Trophoblast cell (in vitro differentiated cells and primary cell): Measurements from ENCODE around the gene ZNF440.

Experiments used
- DNase-seq, 2 donors: peaks; one replicate each; pipeline ENCODE4 v3.0.0-alpha.2; 2016
- H2AFZ ChIP-seq: 2 replicates; pipeline ENCODE4 v1.6.1; 2013; ENCODE audit warnings: low read length, moderate library complexity, mild to moderate bottlenecking; ENCODE audit not compliant: insufficient read depth, poor library complexity
- H2AK5ac ChIP-seq: 2 replicates; pipeline ENCODE4 v1.6.1; 2013; ENCODE audit warnings: mild to moderate bottlenecking, low read length
- H2BK120ac ChIP-seq: 2 replicates; pipeline ENCODE4 v1.6.1; 2013; ENCODE audit warnings: low read length, mild to moderate bottlenecking, moderate library complexity; ENCODE audit not compliant: insufficient read depth, poor library complexity
- H2BK12ac ChIP-seq: 2 replicates; pipeline ENCODE4 v1.6.1; 2013; ENCODE audit warnings: mild to moderate bottlenecking, low read length, moderate library complexity
- H2BK5ac ChIP-seq: 2 replicates; pipeline ENCODE4 v1.6.1; 2013; ENCODE audit warnings: low read length, low read depth, moderate library complexity, mild to moderate bottlenecking; ENCODE audit not compliant: poor library complexity
- H3K14ac ChIP-seq: 2 replicates; pipeline ENCODE4 v1.6.1; 2013; ENCODE audit warnings: mild to moderate bottlenecking, low read length
- H3K18ac ChIP-seq: 2 replicates; pipeline ENCODE4 v1.6.1; 2013; ENCODE audit warnings: mild to moderate bottlenecking, low read length
- H3K23ac ChIP-seq: 2 replicates; pipeline ENCODE4 v1.6.1; 2013; ENCODE audit warnings: low read length
- H3K27ac ChIP-seq: 2 replicates; pipeline ENCODE4 v1.5.1; 2013; ENCODE audit warnings: low read depth, mild to moderate bottlenecking, inconsistent platforms, low read length, moderate library complexity
- H3K27me3 ChIP-seq: 2 replicates; pipeline ENCODE4 v1.6.1; 2013; ENCODE audit warnings: inconsistent platforms, mild to moderate bottlenecking, low read length, moderate library complexity; ENCODE audit not compliant: insufficient read depth
- H3K36me3 ChIP-seq, 2 experiments: 1 replicate in 1 of 2; 2 replicates in 1 of 2; pipeline ENCODE4 v1.6.1; 2013; ENCODE audit warnings: low read length in 2 of 2, mild to moderate bottlenecking in 2 of 2, moderate library complexity in 1 of 2; ENCODE audit not compliant: insufficient read depth in 2 of 2, control insufficient read depth in 1 of 2
- H3K4ac ChIP-seq: 2 replicates; pipeline ENCODE4 v1.6.1; 2013; ENCODE audit warnings: low read depth, mild to moderate bottlenecking, low read length, moderate library complexity
- H3K4me1 ChIP-seq, 2 experiments: 1 replicate in 1 of 2; 2 replicates in 1 of 2; pipeline ENCODE4 v1.6.1; 2013; ENCODE audit warnings: low read length in 2 of 2, mild to moderate bottlenecking in 2 of 2, moderate library complexity in 1 of 2; ENCODE audit not compliant: insufficient read depth in 2 of 2, control insufficient read depth in 1 of 2
- H3K4me2 ChIP-seq: 2 replicates; pipeline ENCODE4 v1.6.1; 2013; ENCODE audit warnings: inconsistent platforms, mild to moderate bottlenecking, low read length, moderate library complexity
- H3K4me3 ChIP-seq: 2 replicates; pipeline ENCODE4 v1.5.1; 2013; ENCODE audit warnings: mild to moderate bottlenecking, low read depth, low read length, inconsistent platforms
- H3K79me1 ChIP-seq: one replicate; pipeline ENCODE4 v1.6.1; 2013; ENCODE audit warnings: low read length
- H3K79me2 ChIP-seq: 2 replicates; pipeline ENCODE4 v1.6.1; 2013; ENCODE audit warnings: low read length, mild to moderate bottlenecking; ENCODE audit not compliant: control insufficient read depth, insufficient read depth, poor library complexity
- H3K9ac ChIP-seq: 2 replicates; pipeline ENCODE4 v1.6.1; 2013; ENCODE audit warnings: mild to moderate bottlenecking, low read length
- H3K9me3 ChIP-seq: 2 replicates; pipeline ENCODE4 v1.6.1; 2013; ENCODE audit warnings: low read depth, mild to moderate bottlenecking, control low read depth, inconsistent platforms, low read length; ENCODE audit not compliant: insufficient read depth
- H4K12ac ChIP-seq: 2 replicates; pipeline ENCODE4 v1.6.1; 2013; ENCODE audit warnings: low read depth, mild to moderate bottlenecking, low read length, moderate library complexity
- H4K8ac ChIP-seq: 2 replicates; pipeline ENCODE4 v1.6.1; 2013; ENCODE audit warnings: low read depth, mild to moderate bottlenecking, low read length, moderate library complexity
- H4K91ac ChIP-seq: one replicate; pipeline ENCODE4 v1.6.1; 2013; ENCODE audit warnings: low read depth, mild to moderate bottlenecking, low read length, moderate library complexity
- WGBS: extraction: QIAGEN DNeasy Blood & Tissue Kit; methylation state at CpG from one replicate; pipeline ENCODE4 v1.1.7; 2013; ENCODE audit warnings: missing lambda C conversion rate; ENCODE audit not compliant: insufficient read length, insufficient coverage; ENCODE audit errors: extremely low coverage; 5-methylcytosine and 5-hydroxymethylcytosine counted together

Gene ZNF440

DNA sequence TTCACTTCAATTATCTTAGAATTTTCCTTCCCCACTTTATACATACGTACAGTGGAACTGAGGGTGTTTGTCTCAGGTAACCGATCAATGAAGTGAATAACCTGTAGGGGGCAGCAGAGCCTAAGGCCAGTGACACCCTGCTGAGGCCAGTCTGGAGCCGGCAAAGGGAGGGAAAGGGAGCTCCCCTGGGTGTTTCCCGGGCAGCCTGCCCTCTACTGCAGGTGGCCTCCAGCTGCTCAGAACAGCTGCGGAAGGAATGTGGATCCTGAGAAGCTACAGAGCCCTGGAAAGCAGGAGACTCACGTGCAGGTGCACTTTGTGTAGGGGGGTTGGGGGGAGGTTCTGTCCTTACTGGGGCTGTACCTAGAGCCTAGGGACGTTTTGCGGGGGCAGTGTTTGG lies 16.6 kb upstream of the ZNF440 start:
- H3K79me1 ChIP-seq = peaks cover 2% of the 10 kb centered on the region
- no peak overlapping the region for H3K9ac ChIP-seq
- H2BK120ac ChIP-seq = no peak overlapping the region
- no peaks in the 10 kb centered on the region for H3K79me2 ChIP-seq
- H2BK5ac ChIP-seq = no peak overlapping the region
- H2AFZ ChIP-seq = peak overlapping the region; percentile 39
- H3K27me3 ChIP-seq = peaks cover 2% of the 10 kb centered on the region
- H3K4me1 ChIP-seq = peaks cover 0 to 4% of the 10 kb centered on the region in 2 experiments
- H2AK5ac ChIP-seq = no peak overlapping the region
- H3K4me2 ChIP-seq = no peak overlapping the region
- H3K4ac ChIP-seq = no peak overlapping the region
- H3K14ac ChIP-seq = no peak overlapping the region
- H3K27ac ChIP-seq = no peak overlapping the region
- H3K9me3 ChIP-seq = no peaks in the 10 kb centered on the region
- H2BK12ac ChIP-seq = no peak overlapping the region
- DNase-seq = peak; percentile 93 to 98
- H4K91ac ChIP-seq = no peak overlapping the region
- no CpG with 5 or more reads among the region's 8 CpGs for WGBS
- no peak overlapping the region for H3K23ac ChIP-seq
- no peak overlapping the region for H3K18ac ChIP-seq
- H4K8ac ChIP-seq = no peak overlapping the region
- H4K12ac ChIP-seq = no peak overlapping the region
- H3K4me3 ChIP-seq = no peak overlapping the region
- no peaks in the 10 kb centered on the region for H3K36me3 ChIP-seq

GRCh38 chr19:11798391-11799330 lies 15.4 kb upstream of the ZNF440 start, which contains the start of gene ZNF491:
TSS of gene ZNF491 (plus strand) at chr19:11798523. CDS start at chr19:11805954, 7,431 bp downstream.
- Histone ChIP-seq H2BK5ac (no peak within 1 kb of the TSS), H3K9me3 (no peaks in the 10 kb centered on the region), H3K4ac (no peak within 1 kb of the TSS), H3K27ac (no peak within 1 kb of the TSS), H3K23ac (no peak within 1 kb of the TSS), H3K4me1 (peaks cover 0 to 4% of the 10 kb centered on the region in 2 experiments), H3K18ac (no peak within 1 kb of the TSS), H2AK5ac (no peak within 1 kb of the TSS), H3K27me3 (peaks cover 2% of the 10 kb centered on the region), H3K79me1 (peaks cover 2% of the 10 kb centered on the region), H3K4me2 (peak within 1 kb of the TSS; percentile 99), H2BK120ac (no peak within 1 kb of the TSS), H3K36me3 (no peaks in the 10 kb centered on the region), H3K14ac (no peak within 1 kb of the TSS), H4K8ac (peak within 1 kb of the TSS; percentile 57), H3K4me3 (peak within 1 kb of the TSS; percentile 73), H3K9ac (peak within 1 kb of the TSS; percentile 80), H3K79me2 (no peaks in the 10 kb centered on the region), H4K91ac (no peak within 1 kb of the TSS), H4K12ac (peak within 1 kb of the TSS; percentile 9), H2BK12ac (no peak within 1 kb of the TSS), H2AFZ (peak within 1 kb of the TSS; percentile 94)
- WGBS = no CpG with 5 or more reads among the region's 56 CpGs
- DNase-seq = peak; percentile 93 to 94

- Histone ChIP-seq H3K79me1 (no peaks in the 10 kb centered on the region), H3K4me3 (no peak overlapping the region), H3K4me1 (no peaks in the 10 kb centered on the region), H3K14ac (no peak overlapping the region), H2BK120ac (no peak overlapping the region), H4K8ac (no peak overlapping the region), H2BK5ac (no peak overlapping the region), H2AFZ (no peak overlapping the region), H2AK5ac (no peak overlapping the region), H3K36me3 (no peaks in the 10 kb centered on the region), H3K9ac (no peak overlapping the region), H3K23ac (no peak overlapping the region), H3K18ac (no peak overlapping the region), H3K27me3 (no peaks in the 10 kb centered on the region), H3K9me3 (peaks cover 8% of the 10 kb centered on the region), H3K27ac (no peak overlapping the region), H3K4me2 (no peak overlapping the region), H4K91ac (no peak overlapping the region), H2BK12ac (no peak overlapping the region), H3K4ac (no peak overlapping the region), H3K79me2 (no peaks in the 10 kb centered on the region), H4K12ac (no peak overlapping the region)
- WGBS = no CpG with 5 or more reads among the region's 11 CpGs
- DNase-seq = no peak
Measured at GRCh38 chr19:11806354-11807098, 7.5 kb upstream of the ZNF440 start.

GRCh38 chr19:11807099-11807380 lies 7.0 kb upstream of the ZNF440 start:
- Histone ChIP-seq H3K4me1 (no peaks in the 10 kb centered on the region), H2BK120ac (no peak overlapping the region), H3K9ac (no peak overlapping the region), H3K36me3 (no peaks in the 10 kb centered on the region), H3K27ac (no peak overlapping the region), H3K23ac (no peak overlapping the region), H4K91ac (no peak overlapping the region), H3K79me1 (no peaks in the 10 kb centered on the region), H4K8ac (no peak overlapping the region), H4K12ac (no peak overlapping the region), H3K4me2 (no peak overlapping the region), H2AFZ (no peak overlapping the region), H3K14ac (no peak overlapping the region), H2BK5ac (no peak overlapping the region), H3K4me3 (no peak overlapping the region), H3K9me3 (peaks cover 8% of the 10 kb centered on the region), H2AK5ac (no peak overlapping the region), H3K4ac (no peak overlapping the region), H3K27me3 (no peaks in the 10 kb centered on the region), H3K79me2 (no peaks in the 10 kb centered on the region), H3K18ac (no peak overlapping the region), H2BK12ac (no peak overlapping the region)
- no CpG with 5 or more reads among the region's 2 CpGs for whole genome bisulfite sequencing
- DNase-seq = no peak
